ENCODE results near the gene CAMK2A. TPM values are rescaled to one million over a fixed set of nuclear protein-coding genes. Genes with fewer than 3 reads are reported as not detected.

Gene CAMK2A
- total RNA-seq, 6 donors from 2014 or later: 0.29 to 2.4 (median 1.8) TPM; not detected in 1

DNA sequence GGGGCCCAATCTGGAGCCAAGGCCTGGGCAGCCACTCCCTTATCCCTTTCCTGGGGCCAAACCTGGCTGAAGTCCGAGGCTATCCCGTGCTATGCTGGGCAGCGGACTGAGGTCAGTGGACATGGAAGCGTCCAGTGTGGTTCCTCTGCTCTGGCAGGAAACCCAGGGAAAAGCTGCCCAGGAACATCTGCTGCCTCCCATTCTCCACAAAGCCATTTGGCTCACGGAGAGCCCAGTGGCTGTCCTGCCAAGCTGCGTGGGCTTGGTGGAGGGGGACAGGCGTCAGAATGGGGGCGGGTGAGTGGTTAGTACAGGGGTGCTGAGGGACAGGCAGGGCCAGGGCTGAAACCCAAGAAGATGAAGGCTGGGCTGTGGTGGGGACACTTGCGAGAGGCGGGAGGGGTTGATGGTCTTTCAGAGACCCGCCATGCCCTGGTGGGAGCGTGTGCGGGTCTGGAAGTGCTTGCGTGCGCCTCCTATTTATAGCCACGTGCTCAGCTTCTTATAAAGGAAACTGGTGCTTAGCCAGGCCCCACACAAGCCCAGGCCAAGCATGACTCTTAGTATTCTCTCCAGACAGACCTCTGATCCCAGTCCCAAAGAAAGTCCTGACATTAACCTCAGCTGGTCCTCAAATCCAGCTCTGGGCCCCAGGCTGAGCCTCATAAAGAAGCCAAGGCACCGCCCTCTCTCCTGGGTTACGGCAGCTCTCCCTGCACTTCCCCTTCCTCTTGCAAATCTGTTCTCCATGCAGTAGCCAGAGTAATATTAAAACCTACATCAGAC is 109.1 kb downstream of the CAMK2A start:
- no peaks in the 10 kb centered on the region for H3K9me3 ChIP-seq
- H3K27me3 ChIP-seq: no peaks in the 10 kb centered on the region
- whole genome bisulfite sequencing, 2 donors: 68 to 79% methylated on average over 13 to 18 of the region's 18 CpGs
- ATAC-seq (ENCODE audit: low FRiP score in 2 of 2) (peak; percentile 42 to 85), DNase-seq (peak in 1 of 2 donors; percentile 80)
- no peak overlapping the region for H3K4me3 ChIP-seq
- peak overlapping the region; percentile 53 to 61 (median 56) for H3K27ac ChIP-seq
- no peaks in the 10 kb centered on the region for H3K36me3 ChIP-seq
- peaks cover 0 to 4% (median 3%) of the 10 kb centered on the region in 4 donors for H3K4me1 ChIP-seq
- TF ChIP-seq POLR2AphosphoS5 (IDR thresholded peaks at IDR 0.05) (peak in 1 of 2 donors; percentile 28), EP300 (IDR thresholded peaks at IDR 0.05) (no peak)

DNA sequence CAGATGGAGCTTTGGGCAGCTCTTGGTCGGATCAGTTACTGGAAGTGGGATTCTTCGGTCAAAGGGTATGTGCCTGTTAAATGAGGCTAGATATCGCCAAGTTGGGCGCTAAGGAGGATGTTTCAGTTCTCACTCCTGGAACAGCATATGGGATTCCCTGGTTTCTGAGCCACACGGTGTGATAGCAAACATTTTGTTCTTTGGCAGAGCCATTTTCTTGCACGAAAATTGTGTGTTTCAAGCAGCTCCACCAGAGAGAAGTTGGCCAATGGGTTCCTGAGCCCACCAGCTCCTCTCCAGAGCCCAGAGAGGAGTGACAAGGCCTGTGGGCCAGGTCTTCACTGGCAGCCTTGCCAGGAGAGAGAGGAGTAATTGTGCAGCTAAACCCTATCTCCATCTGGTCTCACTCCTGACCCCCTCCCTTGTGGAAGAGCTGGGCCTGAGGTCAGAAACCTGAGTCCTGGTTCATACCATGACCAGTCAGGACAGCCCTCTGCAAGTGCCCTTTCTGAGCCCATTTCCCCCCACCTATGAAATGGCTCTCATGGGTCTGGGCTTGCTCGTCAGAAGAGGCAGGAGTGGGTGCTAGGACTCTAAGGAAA is 110.5 kb downstream of the CAMK2A start:
- no peaks in the 10 kb centered on the region for H3K27me3 ChIP-seq
- 85 to 89% methylated on average over 7 of the region's 7 CpGs for WGBS, 2 donors
- no peak for DNase-seq
- ATAC-seq (ENCODE audit: low FRiP score in 2 of 2): no peak
- TF ChIP-seq POLR2AphosphoS5 (IDR thresholded peaks at IDR 0.05): no peak
- no peak for TF ChIP-seq EP300 (IDR thresholded peaks at IDR 0.05)
- TF ChIP-seq, protein P1, sequence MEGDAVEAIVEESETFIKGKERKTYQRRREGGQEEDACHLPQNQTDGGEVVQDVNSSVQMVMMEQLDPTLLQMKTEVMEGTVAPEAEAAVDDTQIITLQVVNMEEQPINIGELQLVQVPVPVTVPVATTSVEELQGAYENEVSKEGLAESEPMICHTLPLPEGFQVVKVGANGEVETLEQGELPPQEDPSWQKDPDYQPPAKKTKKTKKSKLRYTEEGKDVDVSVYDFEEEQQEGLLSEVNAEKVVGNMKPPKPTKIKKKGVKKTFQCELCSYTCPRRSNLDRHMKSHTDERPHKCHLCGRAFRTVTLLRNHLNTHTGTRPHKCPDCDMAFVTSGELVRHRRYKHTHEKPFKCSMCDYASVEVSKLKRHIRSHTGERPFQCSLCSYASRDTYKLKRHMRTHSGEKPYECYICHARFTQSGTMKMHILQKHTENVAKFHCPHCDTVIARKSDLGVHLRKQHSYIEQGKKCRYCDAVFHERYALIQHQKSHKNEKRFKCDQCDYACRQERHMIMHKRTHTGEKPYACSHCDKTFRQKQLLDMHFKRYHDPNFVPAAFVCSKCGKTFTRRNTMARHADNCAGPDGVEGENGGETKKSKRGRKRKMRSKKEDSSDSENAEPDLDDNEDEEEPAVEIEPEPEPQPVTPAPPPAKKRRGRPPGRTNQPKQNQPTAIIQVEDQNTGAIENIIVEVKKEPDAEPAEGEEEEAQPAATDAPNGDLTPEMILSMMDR (IDR thresholded peaks at IDR 0.05): no peak
- TF ChIP-seq POLR2A (IDR thresholded peaks at IDR 0.05): no peak
- no peak overlapping the region for H3K4me3 ChIP-seq
- no peaks in the 10 kb centered on the region for H3K36me3 ChIP-seq
- no peaks in the 10 kb centered on the region for H3K9me3 ChIP-seq
- H3K27ac ChIP-seq: peak overlapping the region in 1 of 4 donors; percentile 53
- H3K4me1 ChIP-seq: peaks cover 0 to 4% (median 3%) of the 10 kb centered on the region in 4 donors

DNA sequence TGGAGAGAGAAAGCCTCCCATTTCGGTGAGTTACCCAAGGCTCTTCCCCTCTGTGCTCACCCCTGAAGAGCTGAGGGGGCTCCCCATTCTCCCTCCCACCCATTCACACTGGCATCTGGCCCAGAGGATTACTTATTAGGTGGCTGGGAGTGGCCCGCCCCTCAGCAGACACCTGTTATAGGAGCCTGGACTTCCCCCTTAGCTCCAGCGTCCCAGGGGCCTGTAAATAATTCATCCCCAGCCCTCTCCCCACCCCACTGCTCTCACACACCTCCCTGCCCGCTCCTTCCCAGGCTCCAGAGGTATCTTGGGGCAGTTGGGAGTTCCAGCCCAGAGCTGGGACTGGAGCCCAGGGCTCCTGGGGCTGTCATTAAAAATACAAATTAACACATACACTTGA is 111.3 kb downstream of the CAMK2A start:
- ATAC-seq (ENCODE audit: low FRiP score in 2 of 2): no peak
- Histone ChIP-seq H3K27ac (no peak overlapping the region), H3K4me1 (peaks cover 0 to 4% (median 3%) of the 10 kb centered on the region in 4 donors), H3K27me3 (no peaks in the 10 kb centered on the region), H3K4me3 (no peak overlapping the region), H3K36me3 (no peaks in the 10 kb centered on the region), H3K9me3 (no peaks in the 10 kb centered on the region)
- 55 to 60% methylated on average over 4 of the region's 4 CpGs for whole genome bisulfite sequencing, 2 donors
- DNase-seq: no peak
- TF ChIP-seq, protein P1 (IDR thresholded peaks at IDR 0.05): no peak

DNA sequence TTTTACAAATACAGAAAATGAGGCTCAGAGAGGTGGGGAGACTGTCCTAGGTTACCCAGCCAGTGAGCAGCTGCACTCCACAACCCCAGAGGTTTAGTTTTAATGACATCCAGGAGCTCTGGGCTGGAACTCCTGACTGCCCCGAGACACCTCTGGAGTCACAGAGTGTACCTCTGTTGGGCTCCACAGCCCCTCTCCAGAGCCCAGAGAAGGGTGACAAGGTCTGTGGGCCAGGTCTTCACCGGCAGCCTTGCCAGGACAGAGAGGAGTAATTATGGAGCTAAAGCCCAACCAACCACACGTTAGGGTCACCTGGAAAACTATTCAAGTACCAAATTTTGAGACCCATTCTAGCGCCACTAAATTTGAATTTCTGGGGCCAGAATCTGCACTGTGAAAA is 111.9 kb downstream of the CAMK2A start:
- DNase-seq (no peak), ATAC-seq (ENCODE audit: low FRiP score in 2 of 2) (no peak)
- 69 to 81% methylated on average over 4 of the region's 4 CpGs for WGBS, 2 donors
- H3K27me3 ChIP-seq: no peaks in the 10 kb centered on the region
- no peak for TF ChIP-seq POLR2AphosphoS5 (IDR thresholded peaks at IDR 0.05)
- TF ChIP-seq POLR2A (IDR thresholded peaks at IDR 0.05): no peak
- TF ChIP-seq EP300 (IDR thresholded peaks at IDR 0.05): no peak
- TF ChIP-seq, protein P1 (IDR thresholded peaks at IDR 0.05): no peak
- H3K4me1 ChIP-seq: peaks cover 0 to 4% (median 3%) of the 10 kb centered on the region in 4 donors
- H3K36me3 ChIP-seq: no peaks in the 10 kb centered on the region
- no peak overlapping the region for H3K27ac ChIP-seq
- no peaks in the 10 kb centered on the region for H3K9me3 ChIP-seq
- no peak overlapping the region for H3K4me3 ChIP-seq

DNA sequence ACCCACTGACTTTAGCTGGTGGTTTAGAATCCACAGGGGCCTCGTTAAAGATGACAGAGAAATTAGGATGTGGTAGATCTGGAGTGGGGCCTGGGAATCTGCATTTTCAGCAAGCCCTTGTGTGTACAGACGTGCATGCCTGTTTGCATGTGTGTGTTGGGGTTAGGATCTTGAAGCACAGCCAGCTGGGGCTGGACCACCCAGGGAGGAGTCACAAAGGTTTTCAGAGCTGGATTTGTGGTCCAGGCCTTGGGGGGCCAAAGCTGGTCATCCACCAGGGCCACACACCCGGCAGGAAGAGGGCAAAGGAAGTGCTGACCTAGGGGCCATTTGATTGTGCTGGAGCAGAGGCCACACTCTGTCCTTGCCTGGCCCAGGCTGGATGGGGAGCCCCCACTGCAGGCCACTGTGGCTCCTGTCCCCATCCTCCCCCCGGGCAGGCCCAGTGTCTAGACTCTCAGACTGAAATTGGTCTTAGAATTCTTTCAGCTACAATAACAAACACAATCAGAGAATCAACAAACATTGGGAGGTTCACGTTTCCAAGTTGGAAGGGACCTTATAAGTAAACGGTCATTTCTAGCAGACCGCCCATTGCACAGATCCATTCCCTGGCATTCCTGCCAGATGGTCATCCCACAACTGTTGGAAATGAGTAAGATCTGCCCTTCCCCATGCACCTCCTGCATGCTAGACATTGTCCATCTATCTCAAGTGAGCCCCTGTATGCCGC is 112.7 kb downstream of the CAMK2A start:
- no peaks in the 10 kb centered on the region for H3K27me3 ChIP-seq
- ATAC-seq (ENCODE audit: low FRiP score in 2 of 2) (no peak), DNase-seq (no peak)
- H3K9me3 ChIP-seq: no peaks in the 10 kb centered on the region
- peaks cover 0 to 4% (median 3%) of the 10 kb centered on the region in 4 donors for H3K4me1 ChIP-seq
- no peak overlapping the region for H3K4me3 ChIP-seq
- TF ChIP-seq EP300 (IDR thresholded peaks at IDR 0.05) (no peak), POLR2AphosphoS5 (IDR thresholded peaks at IDR 0.05) (no peak), POLR2A (IDR thresholded peaks at IDR 0.05) (no peak)
- TF ChIP-seq, protein P1 (IDR thresholded peaks at IDR 0.05): no peak
- H3K27ac ChIP-seq: no peak overlapping the region
- WGBS, 2 donors: 56 to 71% methylated on average over 7 to 8 of the region's 8 CpGs
- no peaks in the 10 kb centered on the region for H3K36me3 ChIP-seq

All from upper lobe of left lung (tissue), 6 donors.